CD4-positive, alpha-beta T cell treated with Interleukin-2 at 100 ng/mL for 4 hours (primary cell): ENCODE measurements around the gene LMCD1.

Source experiments
- DNase-seq: peaks from one replicate; pipeline ENCODE4 v3.0.0-alpha.2; 2020; ENCODE audit warnings: low spot score

LMCD1 gene

GRCh38 chr3:8501371-8502131 is at the start of gene LMCD1:
LMCD1 (plus strand) TSS chr3:8501823; CDS start chr3:8501939, 116 bp downstream.
- DNase-seq: peak; percentile 83

GRCh38 chr3:8452112-8452511 is 49.5 kb upstream of the LMCD1 start:
- no peak for DNase-seq

GRCh38 chr3:8453153-8453552 is 48.5 kb upstream of the LMCD1 start:
- no peak for DNase-seq

GRCh38 chr3:8455526-8456411 is 45.9 kb upstream of the LMCD1 start:
- no peak for DNase-seq

- no peak for DNase-seq
These were observed 45.2 kb upstream of the LMCD1 start for GRCh38 chr3:8456412-8456811.

- no peak for DNase-seq
These were observed 44.6 kb upstream of the LMCD1 start for GRCh38 chr3:8457039-8457438.

- no peak for DNase-seq
These were observed 43.4 kb upstream of the LMCD1 start for GRCh38 chr3:8458238-8458661.

- no peak for DNase-seq
These were observed 42.9 kb upstream of the LMCD1 start for GRCh38 chr3:8458711-8459110.

GRCh38 chr3:8460050-8460708 is 41.4 kb upstream of the LMCD1 start:
- no peak for DNase-seq

- no peak for DNase-seq
These were observed 40.7 kb upstream of the LMCD1 start for GRCh38 chr3:8460815-8461456.

- DNase-seq: no peak
These were observed 37.0 kb upstream of the LMCD1 start for GRCh38 chr3:8464668-8465067.

- no peak for DNase-seq
These were observed 35.1 kb upstream of the LMCD1 start for GRCh38 chr3:8466526-8466925.

- no peak for DNase-seq
These were observed 30.8 kb upstream of the LMCD1 start for GRCh38 chr3:8470801-8471200.

- DNase-seq: no peak
These were observed 29.1 kb upstream of the LMCD1 start for GRCh38 chr3:8472549-8472948.

- no peak for DNase-seq
These were observed 28.6 kb upstream of the LMCD1 start for GRCh38 chr3:8473029-8473428.

- DNase-seq: no peak
These were observed 27.6 kb upstream of the LMCD1 start for GRCh38 chr3:8473990-8474389.

GRCh38 chr3:8474991-8475390 is 26.6 kb upstream of the LMCD1 start:
- DNase-seq: no peak

GRCh38 chr3:8480699-8481098 is 20.9 kb upstream of the LMCD1 start:
- DNase-seq: no peak

GRCh38 chr3:8481380-8481779 is 20.2 kb upstream of the LMCD1 start:
- no peak for DNase-seq

- no peak for DNase-seq
These were observed 19.4 kb upstream of the LMCD1 start for GRCh38 chr3:8482263-8482662.

- DNase-seq: no peak
These were observed 18.5 kb upstream of the LMCD1 start for GRCh38 chr3:8482960-8483665.
